Suppressor macrophage (primary cell): ENCODE results near the gene ATP9A.
"Not testable (repeated sequence)": the region's sequence is repeated elsewhere in the genome, so short reads cannot be mapped to it uniquely, and the experiment has no call there.

Source experiments
- DNase-seq, 4 experiments: peaks; one replicate each; pipeline ENCODE4 v3.0.0-alpha.2; 2020 to 2022

Gene ATP9A

GRCh38 chr20:51569815-51570738 lies 198.1 kb downstream of the ATP9A start:
- DNase-seq, result no peak

- not testable (repeated sequence) for DNase-seq
Measured at GRCh38 chr20:51568533-51568932, 199.7 kb downstream of the ATP9A start.

- no peak for DNase-seq
Measured at GRCh38 chr20:51567622-51568021, 200.6 kb downstream of the ATP9A start.

GRCh38 chr20:51566594-51566993 lies 201.6 kb downstream of the ATP9A start:
- DNase-seq, result no peak

GRCh38 chr20:51565298-51566144 lies 202.7 kb downstream of the ATP9A start:
- no peak for DNase-seq

- no peak for DNase-seq
Measured at GRCh38 chr20:51563486-51564332, 204.5 kb downstream of the ATP9A start.

GRCh38 chr20:51563174-51563485 lies 205.1 kb downstream of the ATP9A start:
- no peak for DNase-seq

GRCh38 chr20:51562332-51563173 lies 205.6 kb downstream of the ATP9A start:
- peak in 2 of 4 experiments; percentile 16 to 45 for DNase-seq

- DNase-seq, result no peak
Measured at GRCh38 chr20:51562027-51562331, 206.2 kb downstream of the ATP9A start.

GRCh38 chr20:51560550-51561307 lies 207.5 kb downstream of the ATP9A start:
- no peak for DNase-seq

GRCh38 chr20:51560042-51560441 lies 208.1 kb downstream of the ATP9A start:
- no peak for DNase-seq

GRCh38 chr20:51554538-51555165 lies 213.5 kb downstream of the ATP9A start:
- no peak for DNase-seq

- no peak for DNase-seq
Measured at GRCh38 chr20:51553897-51554486, 214.2 kb downstream of the ATP9A start.

- no peak for DNase-seq
Measured at GRCh38 chr20:51551186-51551585, 217.0 kb downstream of the ATP9A start.

- no peak for DNase-seq
Measured at GRCh38 chr20:51549474-51549873, 218.7 kb downstream of the ATP9A start.

- DNase-seq, result no peak
Measured at GRCh38 chr20:51547951-51548350, 220.2 kb downstream of the ATP9A start.
